Measurements from ENCODE around the gene NR1H2.
"Not testable (repeated sequence)": the region's sequence is repeated elsewhere in the genome, so short reads cannot be mapped to it uniquely, and the experiment has no call there.

Gene NR1H2

DNA sequence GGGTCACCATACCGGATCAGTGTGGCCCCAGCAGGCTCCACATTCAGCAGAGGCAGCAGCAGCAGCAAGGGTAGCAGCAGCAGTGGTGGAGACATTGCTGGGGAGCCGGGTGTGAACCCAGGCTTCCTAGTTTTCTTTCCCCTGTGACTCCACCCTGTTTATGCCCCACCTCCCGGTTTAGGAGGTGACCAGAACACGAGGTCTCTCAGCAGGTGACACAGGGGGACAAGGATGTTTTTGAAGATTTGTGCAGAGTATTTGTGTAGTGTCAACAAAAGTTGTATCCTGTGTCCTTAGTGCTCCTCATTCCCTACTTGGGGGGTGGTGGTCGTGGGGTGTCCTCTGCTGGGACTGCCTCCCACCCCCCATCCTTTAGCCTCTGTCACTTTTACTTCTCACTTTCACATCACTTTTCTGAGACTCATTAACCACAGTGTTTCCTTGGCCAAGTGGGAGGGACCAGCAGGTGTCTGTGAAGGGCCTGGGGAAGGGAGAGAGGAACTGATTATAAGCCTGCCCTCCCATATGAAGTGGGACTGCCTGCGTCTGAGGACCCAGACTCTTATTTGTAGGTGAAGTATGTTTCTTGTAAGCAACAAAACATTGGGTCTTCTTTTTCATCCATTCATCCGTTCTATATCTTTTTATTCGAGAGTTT is 31.5 kb upstream of the NR1H2 start:
- DNase-seq (ENCODE audit: extremely low spot score) = peak; percentile 67
- ChIA-PET POLR2A (interaction anchor here (0.9 kb wide), 1 partner anchor 16 kb away, joined by 4 read pairs; the partner anchor contains the start of gene KCNC3), CTCF (interaction anchor here (1.0 to 1.2 kb wide), 3 partner anchors 11 to 15 kb away, joined by 3 to 6 read pairs (median 6); partner anchors contain the start of gene KCNC3)
- TF ChIP-seq, protein P1, sequence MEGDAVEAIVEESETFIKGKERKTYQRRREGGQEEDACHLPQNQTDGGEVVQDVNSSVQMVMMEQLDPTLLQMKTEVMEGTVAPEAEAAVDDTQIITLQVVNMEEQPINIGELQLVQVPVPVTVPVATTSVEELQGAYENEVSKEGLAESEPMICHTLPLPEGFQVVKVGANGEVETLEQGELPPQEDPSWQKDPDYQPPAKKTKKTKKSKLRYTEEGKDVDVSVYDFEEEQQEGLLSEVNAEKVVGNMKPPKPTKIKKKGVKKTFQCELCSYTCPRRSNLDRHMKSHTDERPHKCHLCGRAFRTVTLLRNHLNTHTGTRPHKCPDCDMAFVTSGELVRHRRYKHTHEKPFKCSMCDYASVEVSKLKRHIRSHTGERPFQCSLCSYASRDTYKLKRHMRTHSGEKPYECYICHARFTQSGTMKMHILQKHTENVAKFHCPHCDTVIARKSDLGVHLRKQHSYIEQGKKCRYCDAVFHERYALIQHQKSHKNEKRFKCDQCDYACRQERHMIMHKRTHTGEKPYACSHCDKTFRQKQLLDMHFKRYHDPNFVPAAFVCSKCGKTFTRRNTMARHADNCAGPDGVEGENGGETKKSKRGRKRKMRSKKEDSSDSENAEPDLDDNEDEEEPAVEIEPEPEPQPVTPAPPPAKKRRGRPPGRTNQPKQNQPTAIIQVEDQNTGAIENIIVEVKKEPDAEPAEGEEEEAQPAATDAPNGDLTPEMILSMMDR (IDR thresholded peaks at IDR 0.05; ENCODE audit: control extremely low read depth, extremely low read depth, low read depth, missing control alignments) = no peak

DNA sequence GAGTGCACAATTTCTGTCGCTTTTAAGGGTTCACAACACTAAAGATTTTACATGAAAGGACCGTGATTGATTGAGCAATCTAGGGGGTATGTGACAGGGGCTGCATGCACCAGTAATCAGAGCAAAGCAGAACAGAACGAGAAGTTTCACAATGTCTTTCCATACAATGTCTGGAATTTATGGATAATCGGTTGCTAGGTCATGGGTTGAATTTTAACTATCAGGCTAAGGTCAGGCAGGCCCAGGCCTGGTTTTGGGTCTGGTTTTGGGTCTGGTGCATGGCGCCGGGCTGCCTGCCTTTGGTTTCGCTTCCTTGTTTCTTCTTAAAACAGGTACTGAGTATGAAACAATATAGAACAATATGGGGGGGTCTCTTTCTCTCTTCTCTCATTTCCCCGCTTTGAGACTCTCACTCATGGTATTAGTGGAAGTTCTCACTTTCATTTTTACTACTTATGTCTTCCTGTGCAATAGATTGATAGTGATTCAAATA is 29.1 kb upstream of the NR1H2 start:
- POLR2A ChIA-PET; DNase-seq (ENCODE audit: extremely low spot score): not testable (repeated sequence)
- CTCF ChIA-PET = interaction anchor here (0.9 to 2.9 kb wide), 5 partner anchors 8 to 191 kb away, joined by 4 to 22 read pairs (median 6); partner anchors contain the start of gene KCNC3

DNA sequence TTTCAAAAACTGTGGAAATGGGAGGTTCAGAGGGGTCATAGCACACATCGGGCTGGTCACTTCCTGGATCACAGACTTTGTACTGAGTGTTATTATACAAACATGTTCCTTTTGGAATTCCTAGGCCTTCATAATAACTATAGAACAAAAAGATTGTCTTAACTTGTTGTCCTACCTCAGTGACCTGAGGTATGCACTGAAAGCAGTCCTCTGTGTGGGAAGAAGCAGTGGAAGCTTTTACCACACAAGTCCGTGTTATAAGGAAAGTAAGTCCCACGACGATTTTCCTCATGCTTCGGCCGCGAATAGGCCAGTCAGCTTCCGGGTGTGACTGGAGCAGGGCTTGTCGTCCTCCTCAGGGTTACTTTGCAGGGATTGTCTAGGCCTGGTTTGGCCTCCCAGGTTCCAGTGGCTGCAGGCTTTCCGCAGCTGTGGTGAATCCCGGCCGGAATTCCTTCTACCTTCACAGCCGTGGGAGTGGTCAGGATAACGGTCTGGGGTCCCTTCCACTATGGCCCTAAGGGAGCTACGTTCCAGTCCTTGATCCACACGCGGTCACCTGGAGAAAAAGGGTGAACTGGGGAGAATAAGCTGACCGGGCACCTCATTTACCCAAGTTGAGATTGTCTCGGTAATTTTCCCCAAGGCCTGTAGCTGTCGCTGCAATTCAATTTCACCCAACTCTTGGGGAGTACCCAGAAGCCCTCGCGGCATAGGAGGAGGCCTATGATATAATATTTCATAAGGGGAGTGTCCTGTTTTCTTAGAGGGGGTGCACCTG is 26.8 kb upstream of the NR1H2 start:
- POLR2A ChIA-PET = no interaction called here
- no peak for DNase-seq (ENCODE audit: extremely low spot score)
- CTCF ChIA-PET = interaction anchor here (1.2 to 4.3 kb wide), 4 partner anchors 16 to 111 kb away, joined by 4 to 19 read pairs (median 5); partner anchors contain the start of gene KCNC3
- TF ChIP-seq, protein P1 (IDR thresholded peaks at IDR 0.05; ENCODE audit: control extremely low read depth, extremely low read depth, low read depth, missing control alignments) = no peak

DNA sequence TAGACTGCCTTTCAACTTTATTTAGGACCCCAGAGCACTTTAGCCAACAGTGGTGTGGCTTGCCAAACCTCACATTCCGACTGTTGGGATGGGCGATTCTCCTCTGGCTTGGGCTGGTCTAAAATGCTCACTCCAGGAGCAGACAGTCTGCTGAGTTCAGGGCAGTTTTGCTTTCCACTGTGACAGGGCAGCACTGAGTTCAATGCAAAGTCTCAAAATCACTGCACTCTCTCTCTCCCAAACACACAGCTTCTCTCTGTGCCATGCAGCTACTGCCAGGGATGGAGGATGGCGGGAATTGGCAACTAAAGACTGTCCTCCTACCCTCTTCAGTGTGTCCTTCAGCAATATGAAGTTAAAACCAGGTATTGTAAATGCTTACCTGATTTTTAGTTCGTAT is 24.0 kb upstream of the NR1H2 start:
- TF ChIP-seq, protein P1 (IDR thresholded peaks at IDR 0.05; ENCODE audit: control extremely low read depth, extremely low read depth, low read depth, missing control alignments) = no peak
- POLR2A ChIA-PET = interaction anchor here (0.6 kb wide), 1 partner anchor 533 kb away, joined by 3 read pairs; no protein-coding TSS in a partner anchor
- CTCF ChIA-PET = interaction anchor here (1.2 to 4.3 kb wide), 5 partner anchors 13 to 204 kb away, joined by 4 to 19 read pairs (median 6); partner anchors contain the start of genes NAPSA and NR1H2
- no peak for DNase-seq (ENCODE audit: extremely low spot score)

DNA sequence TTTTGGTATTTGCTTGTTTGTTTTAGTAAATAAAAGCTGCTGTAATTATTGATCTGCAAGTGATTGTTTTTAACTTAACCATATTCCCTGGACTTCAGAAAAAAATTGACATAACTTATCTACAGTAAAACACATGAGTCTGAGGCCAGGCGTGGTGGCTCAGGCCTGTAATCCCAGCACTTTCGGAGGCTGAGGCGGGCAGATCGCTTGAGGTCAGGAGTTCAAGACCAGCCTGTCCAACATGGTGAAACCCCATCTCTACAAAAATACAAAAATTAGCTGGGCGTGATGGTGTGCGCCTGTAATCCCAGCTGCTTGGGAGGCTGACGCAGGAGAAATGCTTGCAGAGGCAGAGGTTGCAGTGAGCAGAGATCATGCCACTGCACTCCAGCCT is 22.8 kb upstream of the NR1H2 start:
- POLR2A ChIA-PET; DNase-seq (ENCODE audit: extremely low spot score): not testable (repeated sequence)
- CTCF ChIA-PET = interaction anchor here (1.4 to 4.3 kb wide), 2 partner anchors 18 to 107 kb away, joined by 3 to 19 read pairs; no protein-coding TSS in a partner anchor

DNA sequence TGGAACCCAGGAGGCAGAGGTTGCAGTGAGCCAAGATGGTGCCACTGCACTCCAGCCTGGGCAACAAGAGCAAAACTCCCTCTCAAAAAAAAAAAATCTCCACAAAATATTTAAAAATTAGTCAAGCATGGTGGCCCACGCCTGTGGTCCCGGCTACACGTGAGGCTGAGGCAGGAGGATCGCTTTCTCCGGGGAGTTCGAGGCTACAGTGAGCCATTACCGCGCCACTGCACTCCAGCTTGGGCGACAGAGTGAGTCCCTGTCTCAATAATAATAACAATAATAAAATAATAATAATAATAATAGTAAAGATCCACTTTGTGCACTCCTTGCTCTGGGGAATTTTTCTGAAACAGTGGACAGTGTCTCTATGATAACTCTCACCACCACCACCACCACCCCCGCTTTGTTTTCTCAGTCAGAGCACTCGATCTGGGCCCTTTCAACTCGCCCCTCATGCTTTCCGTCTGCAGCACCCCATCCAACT is 19.5 kb upstream of the NR1H2 start:
- POLR2A ChIA-PET = interaction anchor here (0.6 to 1.4 kb wide), 3 partner anchors 16 to 103 kb away, joined by 3 to 6 read pairs (median 3); partner anchors contain the start of gene KCNC3

More for the DNA sequence above, 19.5 kb upstream of the NR1H2 start:
- no peak for DNase-seq (ENCODE audit: extremely low spot score)
- CTCF ChIA-PET = interaction anchor here (0.7 to 3.4 kb wide), 38 partner anchors 9 to 565 kb away, joined by 3 to 29 read pairs (median 5); partner anchors contain the start of genes KCNC3, NAPSA, NR1H2 and POLD1
- TF ChIP-seq, protein P1 (IDR thresholded peaks at IDR 0.05; ENCODE audit: control extremely low read depth, extremely low read depth, low read depth, missing control alignments) = no peak
